ENCODE data around the gene RERE.

DNA sequence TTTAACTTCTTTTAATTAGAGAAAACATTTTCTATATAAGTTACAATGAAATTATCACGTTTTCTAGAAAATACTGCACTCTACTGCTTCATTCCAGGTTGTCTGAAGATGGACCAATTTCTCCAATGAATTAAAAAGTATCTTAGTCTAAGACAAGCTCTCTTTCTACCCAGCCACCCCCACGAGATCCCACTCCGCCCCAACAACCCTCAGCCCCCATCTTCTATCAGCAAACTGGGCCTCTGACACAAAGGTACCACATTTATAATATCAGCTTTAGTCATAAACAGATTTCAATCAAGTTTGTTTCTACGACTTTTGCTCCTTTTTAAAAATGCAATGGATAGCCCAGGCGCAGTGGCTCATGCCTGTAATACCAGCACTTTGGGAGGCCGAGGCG lies 117.8 kb downstream of the RERE start:
- TF ChIP-seq CTCF (conservative IDR thresholded peaks at IDR 0.05): no peak
- no peak for TF ChIP-seq EZH2 (IDR thresholded peaks at IDR 0.05; ENCODE audit: low read depth)

Data from PC-9 (cell line).